Measurements from ENCODE around the gene PALM2AKAP2.

PALM2AKAP2 gene

DNA sequence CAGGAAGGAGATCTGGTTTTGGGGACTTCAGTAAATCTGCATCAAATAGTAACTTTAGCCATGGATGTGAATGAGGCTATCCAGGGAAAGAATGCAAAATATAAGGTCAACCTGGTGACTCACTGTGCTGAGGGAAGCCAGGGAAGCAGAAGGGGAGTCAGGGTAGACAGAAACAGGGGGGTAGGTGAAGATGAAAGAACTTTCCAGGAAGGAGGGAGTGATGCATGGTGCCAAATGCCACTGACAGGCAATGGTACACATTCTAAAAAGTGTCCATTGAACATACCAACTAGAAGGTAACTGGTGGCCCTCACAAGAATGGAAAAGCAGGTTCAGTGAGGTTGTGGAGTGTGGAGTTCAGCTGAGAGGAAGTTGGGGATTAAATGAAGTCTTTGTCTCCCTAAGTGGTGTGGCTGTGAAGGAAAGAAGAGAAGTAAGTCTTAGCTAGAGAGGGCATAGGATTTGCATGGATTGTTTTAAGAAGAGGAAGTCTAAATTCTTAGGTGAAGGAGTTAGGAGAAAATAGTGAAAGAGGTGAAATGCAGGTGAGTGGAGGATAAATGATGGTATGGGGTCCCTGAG, 35.5 kb downstream of the PALM2AKAP2 start:
- H3K9me3 ChIP-seq (ENCODE audit: low read length) = no peaks in the 10 kb centered on the region
- H2AFZ ChIP-seq (ENCODE audit: low read length) = no peak overlapping the region
- H3K9me2 ChIP-seq (ENCODE audit: low read depth, low read length) = no peaks in the 10 kb centered on the region
- TF ChIP-seq CTCF (IDR thresholded peaks at IDR 0.05; ENCODE audit: low read length) (no peak), EZH2 (IDR thresholded peaks at IDR 0.05; ENCODE audit: borderline replicate concordance, low read length) (no peak)
- H3K4me1 ChIP-seq (ENCODE audit: insufficient read depth, low read length, severe bottlenecking) = no peaks in the 10 kb centered on the region
- no peaks in the 10 kb centered on the region for H3K79me2 ChIP-seq (ENCODE audit: insufficient read depth, low read length)
- H3K4me3 ChIP-seq (ENCODE audit: low read depth, low read length, poor library complexity, severe bottlenecking) = no peak overlapping the region
- no peaks in the 10 kb centered on the region for H4K20me1 ChIP-seq (ENCODE audit: insufficient read depth, low read length)
- no peaks in the 10 kb centered on the region for H3F3A ChIP-seq (ENCODE audit: insufficient read depth, low read length)
- no peak overlapping the region for H3K4me2 ChIP-seq (ENCODE audit: low read length)
- no peaks in the 10 kb centered on the region for H3K27me3 ChIP-seq (ENCODE audit: insufficient read depth, low read length)
- no peaks in the 10 kb centered on the region for H3K36me3 ChIP-seq (ENCODE audit: insufficient read depth, low read length)
- no peak overlapping the region for H3K27ac ChIP-seq (ENCODE audit: low read depth, low read length, poor library complexity, severe bottlenecking)
- no peak overlapping the region for H3K9ac ChIP-seq (ENCODE audit: low read length)

DNA sequence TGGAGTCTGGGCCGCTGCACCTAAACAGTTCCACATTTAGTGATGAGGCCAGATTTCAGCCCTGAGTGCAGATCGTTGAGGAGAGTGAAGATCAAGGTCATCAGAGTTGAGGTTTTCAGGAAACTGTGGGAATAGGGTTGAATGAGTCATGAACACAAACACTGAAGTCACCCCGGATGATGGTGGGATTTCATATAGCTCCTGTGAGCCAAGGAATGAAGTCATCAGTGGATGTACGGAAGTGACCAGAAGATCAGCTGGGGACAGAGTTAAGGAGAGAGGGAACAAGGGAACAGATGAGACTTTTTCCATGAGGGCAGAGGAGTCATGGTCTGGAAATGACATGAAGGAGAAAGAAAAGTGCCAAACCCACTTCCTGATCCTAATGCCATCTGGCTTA, 36.5 kb downstream of the PALM2AKAP2 start:
- no peaks in the 10 kb centered on the region for H3K36me3 ChIP-seq (ENCODE audit: insufficient read depth, low read length)
- no peaks in the 10 kb centered on the region for H4K20me1 ChIP-seq (ENCODE audit: insufficient read depth, low read length)
- H3K4me3 ChIP-seq (ENCODE audit: low read depth, low read length, poor library complexity, severe bottlenecking) = no peak overlapping the region
- H3K27ac ChIP-seq (ENCODE audit: low read depth, low read length, poor library complexity, severe bottlenecking) = no peak overlapping the region
- TF ChIP-seq EZH2 (IDR thresholded peaks at IDR 0.05; ENCODE audit: borderline replicate concordance, low read length) = no peak
- TF ChIP-seq CTCF (IDR thresholded peaks at IDR 0.05; ENCODE audit: low read length) = no peak
- H3K79me2 ChIP-seq (ENCODE audit: insufficient read depth, low read length) = no peaks in the 10 kb centered on the region
- no peak overlapping the region for H3K4me2 ChIP-seq (ENCODE audit: low read length)
- no peaks in the 10 kb centered on the region for H3F3A ChIP-seq (ENCODE audit: insufficient read depth, low read length)
- H2AFZ ChIP-seq (ENCODE audit: low read length) = no peak overlapping the region
- no peak overlapping the region for H3K9ac ChIP-seq (ENCODE audit: low read length)
- H3K9me2 ChIP-seq (ENCODE audit: low read depth, low read length) = no peaks in the 10 kb centered on the region
- no peaks in the 10 kb centered on the region for H3K9me3 ChIP-seq (ENCODE audit: low read length)
- no peaks in the 10 kb centered on the region for H3K4me1 ChIP-seq (ENCODE audit: insufficient read depth, low read length, severe bottlenecking)
- no peaks in the 10 kb centered on the region for H3K27me3 ChIP-seq (ENCODE audit: insufficient read depth, low read length)

- Histone ChIP-seq H3K27me3 (ENCODE audit: insufficient read depth, low read length) (no peaks in the 10 kb centered on the region), H3K27ac (ENCODE audit: low read depth, low read length, poor library complexity, severe bottlenecking) (no peak overlapping the region), H3K36me3 (ENCODE audit: insufficient read depth, low read length) (no peaks in the 10 kb centered on the region), H3K79me2 (ENCODE audit: insufficient read depth, low read length) (no peaks in the 10 kb centered on the region), H4K20me1 (ENCODE audit: insufficient read depth, low read length) (no peaks in the 10 kb centered on the region), H2AFZ (ENCODE audit: low read length) (no peak overlapping the region), H3F3A (ENCODE audit: insufficient read depth, low read length) (no peaks in the 10 kb centered on the region), H3K9me3 (ENCODE audit: low read length) (no peaks in the 10 kb centered on the region), H3K4me1 (ENCODE audit: insufficient read depth, low read length, severe bottlenecking) (no peaks in the 10 kb centered on the region), H3K4me2 (ENCODE audit: low read length) (no peak overlapping the region), H3K9ac (ENCODE audit: low read length) (no peak overlapping the region), H3K4me3 (ENCODE audit: low read depth, low read length, poor library complexity, severe bottlenecking) (no peak overlapping the region), H3K9me2 (ENCODE audit: low read depth, low read length) (no peaks in the 10 kb centered on the region)
- TF ChIP-seq CTCF (IDR thresholded peaks at IDR 0.05; ENCODE audit: low read length) = no peak
These were observed 37.3 kb downstream of the PALM2AKAP2 start for GRCh38 chr9:109817146-109817845.

All from OCI-LY1 (cell line).